PC-3 (cell line): ENCODE measurements around the gene CPT1C. TPM values are rescaled to one million over a fixed set of nuclear protein-coding genes. Genes with fewer than 3 reads are reported as not detected.

Source experiments
- ATAC-seq: fragments of 200-7000 bp; cut with Tn5 transposase; 2 replicates; pipeline ENCODE4 v1.9.1; 2020; ENCODE audit warnings: mild to moderate bottlenecking, moderate library complexity
- BruUV-seq: library from RNA; stranded (reverse); fragments of 400-500 nt; replicated peaks from 2 replicates; lab custom pipeline; 2021; lab: Mats Ljungman, UMichigan
- CTCF ChIA-PET: fragments of 300-600 bp; sonication (Branson Sonifier 250); formaldehyde crosslinking; loops from one replicate; lab custom pipeline; 2022; ENCODE audit warnings: antibody characterized with exemption; lab: Charles Lee
- POLR2A ChIA-PET: fragments of 300-600 bp; sonication (Branson Sonifier 250); formaldehyde crosslinking; loops from one replicate; lab custom pipeline; 2022; ENCODE audit warnings: antibody characterized with exemption; ENCODE audit not compliant: unreplicated experiment; lab: Charles Lee
- DNase-seq: peaks from one replicate; pipeline ENCODE4 v3.0.0-alpha.2; 2015
- H2AFZ ChIP-seq: fragments of 300-600 bp; sonication (generic); 2 replicates; pipeline ENCODE4 v1.6.0; 2016; ENCODE audit warnings: antibody characterized with exemption, low read length
- H3F3A ChIP-seq: fragments of 300-600 bp; sonication (generic); one replicate; pipeline ENCODE4 v1.6.0; 2017; ENCODE audit warnings: antibody characterized with exemption, low read length, control low read depth, mild to moderate bottlenecking; ENCODE audit not compliant: unreplicated experiment
- H3K27ac ChIP-seq: fragments of 300-600 bp; sonication (generic); 2 replicates; pipeline ENCODE4 v1.5.1; 2016; ENCODE audit warnings: mild to moderate bottlenecking, low read length
- H3K27me3 ChIP-seq: fragments of 300-600 bp; sonication (generic); 2 replicates; pipeline ENCODE4 v1.6.1; 2016; ENCODE audit warnings: low read length, mixed read lengths
- H3K36me3 ChIP-seq: fragments of 300-600 bp; sonication (generic); 2 replicates; pipeline ENCODE4 v1.6.1; 2016; ENCODE audit warnings: low read depth, mixed run types, low read length, mixed read lengths
- H3K4me1 ChIP-seq: fragments of 300-600 bp; sonication (generic); 2 replicates; pipeline ENCODE4 v1.5.1; 2016; ENCODE audit warnings: low read length; ENCODE audit not compliant: insufficient read depth
- H3K4me2 ChIP-seq: fragments of 300-600 bp; sonication (generic); 2 replicates; pipeline ENCODE4 v1.6.0; 2016; ENCODE audit warnings: low read length
- H3K4me3 ChIP-seq: fragments of 300-600 bp; sonication (generic); 2 replicates; pipeline ENCODE4 v1.5.1; 2016; ENCODE audit warnings: mild to moderate bottlenecking, low read length, mixed read lengths
- H3K79me2 ChIP-seq: fragments of 300-600 bp; sonication (generic); 2 replicates; pipeline ENCODE4 v1.6.1; 2017; ENCODE audit warnings: low read length, mixed read lengths
- H3K9ac ChIP-seq: fragments of 300-600 bp; sonication (generic); 2 replicates; pipeline ENCODE4 v1.6.0; 2016; ENCODE audit warnings: mild to moderate bottlenecking, low read length
- H3K9me2 ChIP-seq: fragments of 300-600 bp; sonication (generic); replicated peaks from 2 replicates; pipeline ENCODE4 v1.6.1; 2016; ENCODE audit warnings: mixed run types, low read length, mixed read lengths
- H3K9me3 ChIP-seq: fragments of 300-600 bp; sonication (generic); 2 replicates; pipeline ENCODE4 v1.6.1; 2016; ENCODE audit warnings: low read length, mixed read lengths
- H4K20me1 ChIP-seq: fragments of 300-600 bp; sonication (generic); 2 replicates; pipeline ENCODE4 v1.6.1; 2016; ENCODE audit warnings: low read length, mixed read lengths
- EZH2 ChIP-seq: fragments of 300-600 bp; sonication (generic); IDR thresholded peaks from one replicate; pipeline ENCODE4 v1.6.1; 2017; ENCODE audit warnings: antibody characterized with exemption, mild to moderate bottlenecking, low read length; ENCODE audit not compliant: unreplicated experiment
- EZH2phosphoT487 ChIP-seq: fragments of 300-600 bp; sonication (generic); IDR thresholded peaks from 2 replicates; pipeline ENCODE4 v1.6.1; 2018; ENCODE audit warnings: mild to moderate bottlenecking, antibody characterized with exemption, low read length, borderline replicate concordance
- intact Hi-C: fragments of 100-400 bp; cut with micrococcal nuclease; formaldehyde crosslinking; loops from 2 replicates; pipeline ENCODE4 v1.9.0; 2023
- total RNA-seq: library from RNA; depleted of rRNA; stranded (reverse); fragments of >200 nt; gene quantifications from 2 replicates; pipeline ENCODE4 v1.2.3, GENCODE V29; 2014
- TF ChIP-seq, protein P1 (sequence below): fragments of 300-600 bp; sonication (generic); conservative IDR thresholded peaks from 2 replicates; pipeline ENCODE4 v1.5.1; 2017; ENCODE audit warnings: antibody characterized with exemption, low read depth, mild to moderate bottlenecking, low read length

Gene CPT1C
- total RNA-seq, 1 experiment from 2014 or later = 11.5 TPM

DNA sequence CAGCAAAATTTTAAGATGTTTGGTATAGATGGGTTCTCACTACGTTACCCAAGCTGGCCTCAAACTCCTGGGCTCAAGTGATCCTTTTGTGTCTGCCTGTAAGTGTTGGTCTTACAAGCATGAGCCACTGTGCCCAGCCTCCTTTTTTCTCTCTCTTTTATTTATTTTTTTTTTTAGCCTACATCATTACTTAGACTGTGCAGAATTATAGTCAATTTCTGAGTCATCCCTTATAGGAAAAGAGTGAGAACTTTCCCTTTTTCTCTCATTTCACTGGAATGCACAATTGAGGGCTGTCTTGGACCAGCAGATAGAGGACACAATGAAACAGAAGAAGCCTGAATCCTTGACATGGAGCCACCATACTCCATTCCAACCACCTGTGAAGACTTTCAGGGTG lies 58.9 kb downstream of the CPT1C start:
- no peaks in the 10 kb centered on the region for H3K9me2 ChIP-seq
- no peak for TF ChIP-seq EZH2
- no peak for TF ChIP-seq EZH2phosphoT487
- TF ChIP-seq, protein P1, sequence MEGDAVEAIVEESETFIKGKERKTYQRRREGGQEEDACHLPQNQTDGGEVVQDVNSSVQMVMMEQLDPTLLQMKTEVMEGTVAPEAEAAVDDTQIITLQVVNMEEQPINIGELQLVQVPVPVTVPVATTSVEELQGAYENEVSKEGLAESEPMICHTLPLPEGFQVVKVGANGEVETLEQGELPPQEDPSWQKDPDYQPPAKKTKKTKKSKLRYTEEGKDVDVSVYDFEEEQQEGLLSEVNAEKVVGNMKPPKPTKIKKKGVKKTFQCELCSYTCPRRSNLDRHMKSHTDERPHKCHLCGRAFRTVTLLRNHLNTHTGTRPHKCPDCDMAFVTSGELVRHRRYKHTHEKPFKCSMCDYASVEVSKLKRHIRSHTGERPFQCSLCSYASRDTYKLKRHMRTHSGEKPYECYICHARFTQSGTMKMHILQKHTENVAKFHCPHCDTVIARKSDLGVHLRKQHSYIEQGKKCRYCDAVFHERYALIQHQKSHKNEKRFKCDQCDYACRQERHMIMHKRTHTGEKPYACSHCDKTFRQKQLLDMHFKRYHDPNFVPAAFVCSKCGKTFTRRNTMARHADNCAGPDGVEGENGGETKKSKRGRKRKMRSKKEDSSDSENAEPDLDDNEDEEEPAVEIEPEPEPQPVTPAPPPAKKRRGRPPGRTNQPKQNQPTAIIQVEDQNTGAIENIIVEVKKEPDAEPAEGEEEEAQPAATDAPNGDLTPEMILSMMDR = no peak
- ChIA-PET POLR2A (no interaction called here), CTCF (no interaction called here)
- no TSS peak for BruUV-seq
- DNase-seq = no peak
- no peak overlapping the region for H3K4me3 ChIP-seq
- H3K79me2 ChIP-seq = no peaks in the 10 kb centered on the region
- H3K27me3 ChIP-seq = no peaks in the 10 kb centered on the region
- no peak overlapping the region for H3K27ac ChIP-seq
- H2AFZ ChIP-seq = no peak overlapping the region
- no peak for ATAC-seq
- no peaks in the 10 kb centered on the region for H3K36me3 ChIP-seq
- intact Hi-C loops = loop anchor here (5.0 kb wide), 2 partner anchors 68 to 98 kb away; partner anchors contain the start of gene MED25
- H3K9me3 ChIP-seq = no peaks in the 10 kb centered on the region
- no peaks in the 10 kb centered on the region for H4K20me1 ChIP-seq
- no peak overlapping the region for H3K9ac ChIP-seq
- H3K4me1 ChIP-seq = no peaks in the 10 kb centered on the region
- H3F3A ChIP-seq = no peaks in the 10 kb centered on the region
- H3K4me2 ChIP-seq = no peak overlapping the region

DNA sequence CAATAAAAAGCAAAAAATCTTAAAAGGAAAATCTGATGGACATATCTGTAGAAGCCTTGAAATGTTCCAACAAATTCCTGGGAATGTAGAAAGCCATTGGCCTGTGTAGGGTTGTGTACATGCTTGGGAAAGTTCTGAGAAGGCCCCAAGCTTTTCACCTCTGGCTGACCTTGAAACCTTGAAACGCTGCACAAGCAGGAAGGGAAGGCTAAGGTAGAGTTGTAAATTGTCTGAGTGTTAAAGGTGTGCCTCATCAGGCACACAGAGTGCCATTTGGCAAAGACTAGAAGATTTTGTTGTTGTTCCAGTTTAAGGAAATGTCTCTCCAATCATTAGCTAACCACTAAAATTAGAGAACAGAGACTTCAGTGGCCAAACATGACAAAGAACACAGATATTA lies 61.8 kb downstream of the CPT1C start:
- no peak overlapping the region for H3K4me3 ChIP-seq
- BruUV-seq = no TSS peak
- TF ChIP-seq EZH2 = no peak
- TF ChIP-seq, protein P1 = no peak
- no peak for TF ChIP-seq EZH2phosphoT487
- DNase-seq = no peak
- intact Hi-C loops = loop anchor here (5.0 kb wide), 2 partner anchors 65 to 95 kb away; partner anchors contain the start of gene MED25
- no peaks in the 10 kb centered on the region for H3K4me1 ChIP-seq
- H3F3A ChIP-seq = peaks cover 4% of the 10 kb centered on the region
- H3K4me2 ChIP-seq = no peak overlapping the region
- H3K9ac ChIP-seq = no peak overlapping the region
- ATAC-seq = no peak
- H3K9me3 ChIP-seq = no peaks in the 10 kb centered on the region
- ChIA-PET CTCF (no interaction called here), POLR2A (no interaction called here)
- H3K9me2 ChIP-seq = no peaks in the 10 kb centered on the region
- no peaks in the 10 kb centered on the region for H3K36me3 ChIP-seq
- H3K27ac ChIP-seq = no peak overlapping the region
- H3K79me2 ChIP-seq = no peaks in the 10 kb centered on the region
- H3K27me3 ChIP-seq = no peaks in the 10 kb centered on the region
- no peak overlapping the region for H2AFZ ChIP-seq
- H4K20me1 ChIP-seq = no peaks in the 10 kb centered on the region

DNA sequence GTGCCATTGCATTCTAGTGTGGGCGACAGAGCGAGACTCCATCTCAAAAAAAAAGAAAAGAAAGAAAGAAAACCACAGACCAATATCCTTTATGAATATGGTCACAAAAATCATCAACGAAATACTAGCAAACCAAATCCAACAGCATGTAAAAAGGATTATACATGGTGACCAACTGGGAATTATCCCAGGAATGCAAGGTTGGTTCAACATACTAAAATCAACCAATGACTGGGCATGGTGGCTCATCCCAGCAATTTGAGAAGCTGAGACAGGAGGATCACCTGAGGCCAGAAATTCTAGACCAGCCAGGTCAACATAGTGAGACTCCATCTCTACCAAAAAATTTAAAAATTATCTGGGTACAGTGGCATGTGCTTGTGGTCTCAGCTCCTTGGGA lies 65.0 kb downstream of the CPT1C start:
- no peaks in the 10 kb centered on the region for H3K36me3 ChIP-seq
- no peaks in the 10 kb centered on the region for H3K27me3 ChIP-seq
- no peak overlapping the region for H3K4me3 ChIP-seq
- no peaks in the 10 kb centered on the region for H3K9me3 ChIP-seq
- no peak for ATAC-seq
- H4K20me1 ChIP-seq = no peaks in the 10 kb centered on the region
- no TSS peak for BruUV-seq
- no peak overlapping the region for H3K9ac ChIP-seq
- no peaks in the 10 kb centered on the region for H3K4me1 ChIP-seq
- H2AFZ ChIP-seq = no peak overlapping the region
- H3K9me2 ChIP-seq = no peaks in the 10 kb centered on the region
- 0 out of 2 replicates have a peak overlapping the region, but pooled peaks have one; percentile 2 for H3K27ac ChIP-seq
- ChIA-PET POLR2A (no interaction called here), CTCF (interaction anchor here (0.7 kb wide), 1 partner anchor 38 kb away, joined by 7 read pairs; no protein-coding TSS in a partner anchor)
- no peaks in the 10 kb centered on the region for H3K79me2 ChIP-seq
- intact Hi-C loops = no loop called here
- TF ChIP-seq EZH2 (no peak), EZH2phosphoT487 (no peak)
- TF ChIP-seq, protein P1 = no peak
- peaks cover 4% of the 10 kb centered on the region for H3F3A ChIP-seq
- DNase-seq = no peak
- no peak overlapping the region for H3K4me2 ChIP-seq
